GM21619 (cell line): ENCODE data around the gene EIF2AK3.
"Not testable (repeated sequence)": the region's sequence is repeated elsewhere in the genome, so short reads cannot be mapped to it uniquely, and the experiment has no call there.

ENCODE experiments used
- ATAC-seq: cut with Tn5 transposase; IDR thresholded peaks from one replicate; pipeline ENCODE4 v1.9.1; 2021; ENCODE audit not compliant: unreplicated experiment

Gene EIF2AK3

DNA sequence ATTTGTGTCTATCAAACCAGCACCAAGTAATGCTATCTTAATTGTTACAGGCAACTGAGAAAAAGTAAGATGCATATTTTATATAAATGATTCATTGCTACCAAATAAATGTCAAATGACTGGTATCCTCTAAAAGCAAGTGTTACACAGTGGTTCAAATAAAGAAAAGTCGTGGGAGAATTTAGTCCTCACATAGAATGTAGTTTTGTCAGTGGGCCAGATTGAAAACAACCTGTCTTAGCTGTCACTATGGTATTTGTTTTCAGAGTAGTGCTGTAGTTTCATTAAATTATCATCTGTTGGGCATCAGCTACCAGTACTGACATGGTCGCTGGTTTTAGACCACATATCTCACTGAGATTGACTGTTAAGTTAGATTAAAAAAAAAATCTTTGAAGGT, 10.2 kb upstream of the EIF2AK3 start:
- no peak for ATAC-seq

- ATAC-seq: no peak
These were observed 8.8 kb upstream of the EIF2AK3 start for GRCh38 chr2:88636026-88636425.

GRCh38 chr2:88632569-88632968, 5.3 kb upstream of the EIF2AK3 start:
- ATAC-seq: no peak

- ATAC-seq: no peak
These were observed 1.3 kb upstream of the EIF2AK3 start for GRCh38 chr2:88628571-88628939.

- ATAC-seq: peak; percentile 46
These were observed 749 bp upstream of the EIF2AK3 start for GRCh38 chr2:88627856-88628570.

DNA sequence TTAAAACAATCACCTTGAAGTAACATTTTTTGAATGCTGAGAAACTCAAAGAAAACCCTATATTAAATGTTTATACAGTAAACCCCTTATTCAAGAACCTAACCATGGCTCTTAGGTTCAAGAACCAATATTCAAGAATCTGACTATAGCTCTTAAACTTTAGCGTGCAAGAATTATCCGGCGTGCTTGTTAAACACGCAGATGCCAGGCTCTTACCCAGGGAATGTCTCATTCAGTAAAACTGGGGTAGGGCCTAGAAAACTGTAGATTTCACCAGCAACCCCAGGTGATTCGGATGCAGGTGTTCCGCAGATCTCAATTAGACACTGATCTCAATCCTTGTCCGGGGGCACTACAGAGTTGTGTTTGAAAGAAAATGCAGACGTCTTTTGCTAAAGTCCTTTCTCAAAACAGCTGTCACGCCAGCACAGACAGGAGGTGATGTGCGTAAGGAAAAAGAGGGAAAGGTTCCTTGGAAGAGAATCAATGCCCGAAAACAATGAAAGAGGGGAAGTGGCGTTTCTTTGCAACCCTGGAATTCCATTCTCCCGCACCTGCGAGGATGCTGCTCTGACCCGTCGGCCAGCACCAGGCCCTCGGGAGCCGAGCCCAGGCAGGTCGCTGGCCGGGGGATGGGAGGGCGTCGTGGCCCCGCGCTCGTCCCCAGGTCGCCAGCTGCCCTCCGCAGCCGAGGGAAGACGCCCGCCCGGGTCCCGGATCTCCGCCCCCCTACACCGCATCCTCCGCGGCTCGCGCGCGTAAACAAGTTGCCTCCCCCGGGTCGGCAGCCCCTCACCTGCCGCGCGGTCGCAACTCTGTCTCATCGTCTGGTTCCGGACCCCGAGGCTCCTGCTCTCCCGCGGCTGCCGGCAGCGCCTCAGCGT, 851 bp downstream of the EIF2AK3 start:
- peak; percentile 1 for ATAC-seq

DNA sequence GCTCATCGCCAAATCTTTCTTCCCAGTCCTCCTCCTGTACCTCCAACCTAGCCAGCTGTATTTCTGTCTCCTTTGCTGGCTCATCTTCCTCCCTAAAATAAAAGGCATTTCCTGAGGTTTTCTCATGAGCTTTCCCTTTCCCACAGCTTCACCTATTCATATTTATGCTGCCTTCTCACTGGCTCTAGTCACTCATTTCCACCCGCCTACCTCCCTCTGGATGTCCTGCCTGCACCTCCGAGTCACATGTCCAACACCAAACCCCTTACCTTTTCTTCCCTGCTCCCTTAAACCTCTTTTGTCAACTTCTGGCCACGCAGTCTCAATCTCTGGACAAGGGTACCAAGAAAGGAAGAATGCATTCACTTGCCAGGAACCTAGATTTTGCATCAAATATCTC, 2.8 kb downstream of the EIF2AK3 start:
- no peak for ATAC-seq

DNA sequence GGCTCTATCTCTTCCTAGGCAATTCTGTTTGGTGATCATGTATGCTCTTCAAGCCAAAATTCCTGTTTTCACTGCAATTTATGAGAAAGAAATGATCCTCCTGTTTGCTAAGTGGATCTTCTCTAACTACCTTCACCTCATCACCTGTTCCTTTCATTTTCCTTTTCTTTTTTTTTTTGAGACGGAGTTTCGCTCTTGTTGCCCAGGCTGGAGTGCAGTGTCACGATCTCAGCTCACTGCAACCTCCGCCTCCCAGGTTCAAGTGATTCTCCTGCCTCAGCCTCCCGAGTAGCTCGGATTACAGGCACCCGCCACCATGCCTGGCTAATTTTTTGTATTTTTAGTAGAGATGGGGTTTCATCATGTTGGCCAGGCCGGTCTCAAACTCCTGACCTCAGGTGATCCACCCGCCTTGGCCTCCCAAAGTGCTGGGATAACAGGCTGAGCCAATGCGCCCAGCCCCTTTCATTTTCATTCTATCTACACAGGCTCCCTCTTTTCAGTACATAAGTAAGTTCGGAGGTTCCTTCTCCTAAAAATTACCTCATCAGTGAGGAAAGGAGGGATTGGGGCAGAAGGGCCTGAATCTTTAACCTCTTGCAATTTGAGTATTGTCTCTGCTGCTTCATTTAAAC, 3.3 kb downstream of the EIF2AK3 start:
- not testable (repeated sequence) for ATAC-seq

DNA sequence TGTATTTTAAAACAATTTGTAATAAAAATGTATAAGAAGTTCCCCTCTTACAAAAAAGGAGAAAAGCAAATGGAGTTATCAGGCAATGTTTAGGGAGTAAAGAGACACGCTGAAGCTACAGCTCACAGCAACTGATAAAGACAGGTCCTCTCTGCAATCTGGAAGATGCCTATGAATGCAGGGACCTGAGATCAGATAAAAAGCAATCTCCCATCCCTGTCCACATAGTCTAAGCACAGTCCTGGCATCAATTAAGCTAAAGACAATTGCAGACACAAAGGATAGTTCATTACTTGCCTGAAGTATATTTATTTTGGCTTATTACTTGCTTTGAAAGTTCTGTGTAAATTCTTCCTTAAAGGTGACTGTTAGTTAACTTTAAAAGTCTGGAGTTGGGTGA, 5.0 kb downstream of the EIF2AK3 start:
- no peak for ATAC-seq

GRCh38 chr2:88621432-88621831, 5.8 kb downstream of the EIF2AK3 start:
- no peak for ATAC-seq

DNA sequence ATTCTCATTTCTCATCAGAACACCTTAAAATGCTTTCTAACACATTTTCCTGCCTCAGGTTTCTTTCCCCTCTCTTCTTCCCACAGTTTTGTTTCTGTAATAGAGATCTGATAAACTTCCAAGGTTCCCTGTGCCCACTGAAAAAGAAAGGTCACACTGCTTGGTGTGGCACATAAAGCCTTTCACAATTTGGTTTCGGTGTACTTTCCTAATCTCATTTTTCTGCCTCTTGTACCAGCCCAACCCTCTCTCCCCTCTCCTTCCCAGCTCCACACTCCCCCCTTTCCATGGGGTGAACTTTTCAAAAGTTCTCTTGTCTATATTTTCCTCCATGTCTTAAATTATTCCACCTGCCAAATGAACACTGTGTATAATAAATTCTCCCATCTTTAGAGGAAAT, 7.2 kb downstream of the EIF2AK3 start:
- no peak for ATAC-seq

DNA sequence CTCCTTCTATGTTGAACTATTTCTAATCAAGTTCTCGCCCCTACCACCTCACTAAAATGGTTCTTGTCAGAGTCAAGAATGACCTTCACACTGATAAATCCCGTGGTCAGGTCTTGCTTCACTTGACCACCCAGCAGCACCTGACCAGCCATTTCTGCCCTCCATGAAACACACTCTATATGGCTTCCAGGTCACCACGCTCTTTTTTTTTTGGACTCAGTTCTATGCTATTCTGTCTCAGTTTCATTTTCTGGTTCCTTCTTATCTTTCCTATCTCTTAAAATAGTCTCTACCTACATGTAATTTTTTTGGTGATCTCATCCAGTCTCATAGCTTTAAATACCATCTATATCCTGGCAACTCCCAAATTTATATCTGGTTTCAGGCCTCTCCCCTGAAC, 11.4 kb downstream of the EIF2AK3 start:
- ATAC-seq: peak; percentile 51

- peak; percentile 83 for ATAC-seq
These were observed 12.6 kb downstream of the EIF2AK3 start for GRCh38 chr2:88614497-88615157.

DNA sequence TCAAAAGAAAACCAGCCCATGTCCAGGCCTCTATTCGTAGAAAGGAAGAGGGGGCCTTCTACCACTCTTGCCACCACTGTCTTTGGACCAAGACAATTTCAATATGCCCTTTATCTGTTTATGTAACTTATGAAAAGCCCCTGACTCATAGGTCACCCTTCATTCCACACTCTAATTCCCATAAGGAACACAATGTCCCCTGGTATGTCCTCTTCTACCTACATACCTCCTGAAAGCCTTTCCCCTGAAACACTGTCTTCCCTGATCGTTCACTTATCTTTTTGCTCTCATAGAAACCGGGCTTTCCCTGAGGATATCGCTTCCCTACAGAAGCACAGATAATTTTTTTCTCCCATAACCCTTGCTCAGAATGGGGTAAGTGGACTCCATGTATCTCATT, 13.3 kb downstream of the EIF2AK3 start:
- no peak for ATAC-seq

GRCh38 chr2:88608184-88608583, 19.1 kb downstream of the EIF2AK3 start:
- no peak for ATAC-seq

- ATAC-seq: no peak
These were observed 19.8 kb downstream of the EIF2AK3 start for GRCh38 chr2:88607416-88607815.

DNA sequence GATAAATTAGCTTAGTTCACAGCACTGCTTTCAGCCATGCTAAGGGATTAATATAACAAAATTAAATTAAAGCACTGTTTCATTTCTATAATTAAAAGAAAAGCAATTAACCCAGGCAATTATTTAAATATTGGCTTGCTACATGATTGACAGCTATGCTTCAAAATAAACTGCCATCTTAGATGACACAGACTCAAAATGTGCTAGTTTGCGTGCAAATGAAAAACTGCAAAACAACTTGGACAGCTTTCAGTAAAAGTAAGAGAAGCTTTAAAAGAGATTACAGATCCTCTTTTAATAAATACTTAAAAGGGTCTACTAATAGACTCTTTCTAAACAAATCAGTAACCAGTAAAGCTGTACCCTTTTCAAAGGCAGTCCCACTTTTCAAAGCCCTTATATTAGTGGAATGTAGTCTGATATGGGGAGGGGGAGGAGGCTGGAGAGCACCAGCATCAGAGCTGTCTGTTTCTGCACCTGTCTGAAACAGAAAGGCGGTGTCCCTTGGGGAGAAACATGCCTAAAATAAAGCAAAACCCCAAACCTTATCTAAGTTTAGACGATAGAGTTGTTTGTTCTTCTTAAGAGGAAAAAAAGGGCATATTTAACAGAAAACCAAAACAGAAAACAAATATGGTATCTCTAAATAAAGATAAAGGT, 20.8 kb downstream of the EIF2AK3 start:
- ATAC-seq: peak; percentile 87

DNA sequence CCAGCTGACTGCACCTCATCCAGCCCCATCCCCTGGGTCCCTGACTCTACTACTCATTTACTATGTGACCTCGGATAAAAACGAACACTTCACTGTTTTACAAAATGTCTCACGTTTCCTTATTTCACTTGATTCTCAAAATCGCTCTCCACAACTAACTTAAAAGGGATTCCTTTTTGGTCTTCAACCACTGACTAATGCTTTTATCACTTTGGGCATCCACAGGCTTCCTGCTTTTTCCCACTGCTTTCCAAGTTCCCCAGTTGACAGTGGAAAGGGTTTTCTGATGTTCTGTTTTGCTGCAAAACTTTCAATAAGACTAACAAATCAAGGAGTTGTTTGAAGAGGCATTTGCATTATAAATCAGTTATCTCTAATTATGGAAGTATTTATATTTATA, 24.1 kb downstream of the EIF2AK3 start:
- ATAC-seq: no peak

GRCh38 chr2:88602022-88602421, 25.2 kb downstream of the EIF2AK3 start:
- ATAC-seq: no peak

- no peak for ATAC-seq
These were observed 26.0 kb downstream of the EIF2AK3 start for GRCh38 chr2:88601286-88601685.

- ATAC-seq: peak; percentile 99
These were observed 27.2 kb downstream of the EIF2AK3 start for GRCh38 chr2:88600038-88600465.
